K562 (cell line): ENCODE data around the gene LRRC8E. TPM values are rescaled to one million over a fixed set of nuclear protein-coding genes. Genes with fewer than 3 reads are reported as not detected.

Source experiments
- ATAC-seq: fragments of 200-7000 bp; cut with Tn5 transposase; 3 replicates; pipeline ENCODE4 v1.9.1; 2020; ENCODE audit warnings: moderate library complexity
- BruUV-seq: library from RNA; stranded (reverse); fragments of 400-500 nt; replicated peaks from 2 replicates; lab custom pipeline; 2021; lab: Mats Ljungman, UMichigan
- CTCF ChIA-PET: fragments of 300-600 bp; formaldehyde crosslinking; extraction: SDS; loops from one replicate; lab custom pipeline; 2021; ENCODE audit warnings: low intra/inter-chr PET ratio; lab: Yijun Ruan, JAX
- POLR2A ChIA-PET: fragments of 300-600, 350-650 bp; sonication (Branson Sonifier 250); formaldehyde crosslinking; extraction: SDS; loops from one replicate; lab custom pipeline; 2021; ENCODE audit warnings: antibody characterized with exemption, inconsistent platforms; lab: Yijun Ruan, JAX
- DNase-seq, 4 experiments: peaks; one replicate each; pipeline versions ENCODE4 v3.0.0 to v3.0.0-alpha.2; 2011 to 2018; ENCODE audit warnings: low spot score in 3 of 4, mixed read lengths in 3 of 4; ENCODE audit errors: extremely low read depth in 1 of 4
- FAIRE-seq: peaks from 2 replicates; lab custom pipeline; 2011; peaks lifted over from hg19 to GRCh38; lab: Jason Lieb, UNC
- H2AFZ ChIP-seq: 2 replicates; pipeline ENCODE4 v1.6.0; 2011; ENCODE audit warnings: low read depth, low read length, control low read depth, inconsistent platforms
- H3K27ac ChIP-seq: fragments of 200-600 bp; 3 replicates; pipeline ENCODE4 v1.8.0; 2011; ENCODE audit warnings: low read depth, mild to moderate bottlenecking, control low read depth, inconsistent platforms, low read length, moderate library complexity, mixed read lengths; ENCODE audit errors: extremely low read depth
- H3K27me3 ChIP-seq, 2 experiments: fragments of 300-600 bp in 1 of 2; 2 replicates in 1 of 2; 3 replicates in 1 of 2; pipeline versions ENCODE4 v1.6.0 to v1.8.0; 2011; ENCODE audit warnings: inconsistent platforms in 2 of 2, low read length in 2 of 2, mild to moderate bottlenecking in 1 of 2, mixed read lengths in 1 of 2, moderate library complexity in 1 of 2; ENCODE audit not compliant: control insufficient read depth in 2 of 2, insufficient read depth in 2 of 2
- H3K36me3 ChIP-seq: fragments of 300-600 bp; 3 replicates; pipeline ENCODE4 v1.8.0; 2011; ENCODE audit warnings: mild to moderate bottlenecking, low read length, inconsistent platforms; ENCODE audit not compliant: control insufficient read depth, insufficient read depth
- H3K4me1 ChIP-seq, 2 experiments: fragments of 200-600 bp in 1 of 2; replicated peaks in 1 of 2; 2 replicates in 1 of 2; 3 replicates in 1 of 2; pipeline versions ENCODE4 v1.5.1 to v1.8.0; 2011; ENCODE audit warnings: inconsistent platforms in 2 of 2, low read length in 2 of 2, mild to moderate bottlenecking in 1 of 2, mixed read lengths in 1 of 2, moderate library complexity in 1 of 2; ENCODE audit not compliant: control insufficient read depth in 2 of 2, insufficient read depth in 2 of 2
- H3K4me2 ChIP-seq: 2 replicates; pipeline ENCODE4 v1.6.1; 2011; ENCODE audit warnings: low read length, control low read depth, inconsistent platforms, mixed read lengths; ENCODE audit not compliant: insufficient read depth
- H3K4me3 ChIP-seq: fragments of 200-600 bp; sonication (generic), shearing (Covaris generic); 2 replicates; pipeline ENCODE4 v1.5.1; 2016; ENCODE audit warnings: control low read depth, inconsistent platforms
- H3K79me2 ChIP-seq: fragments of 200-600 bp; 3 replicates; pipeline ENCODE4 v1.8.0; 2011; ENCODE audit warnings: low read length, inconsistent platforms; ENCODE audit not compliant: control insufficient read depth, insufficient read depth
- H3K9ac ChIP-seq, 2 experiments: 2 replicates each; pipeline versions ENCODE4 v1.6.0 to v1.6.1; 2011; ENCODE audit warnings: low read depth in 2 of 2, low read length in 2 of 2, control low read depth in 1 of 2, inconsistent platforms in 1 of 2, mild to moderate bottlenecking in 1 of 2, mixed read lengths in 1 of 2; ENCODE audit not compliant: insufficient read depth in 1 of 2
- H3K9me1 ChIP-seq: one replicate; pipeline ENCODE4 v1.6.0; 2011; ENCODE audit warnings: inconsistent platforms, mild to moderate bottlenecking, low read length, moderate library complexity; ENCODE audit not compliant: control insufficient read depth, insufficient read depth
- H3K9me3 ChIP-seq: replicated peaks from 2 replicates; pipeline ENCODE4 v1.5.1; 2011; ENCODE audit warnings: low read depth, low read length, inconsistent platforms; ENCODE audit not compliant: control insufficient read depth, insufficient read depth
- H4K20me1 ChIP-seq: replicated peaks from 2 replicates; pipeline ENCODE4 v1.6.1; 2011; ENCODE audit warnings: low read length, inconsistent platforms, mixed read lengths; ENCODE audit not compliant: control insufficient read depth, insufficient read depth
- FOXA1 ChIP-seq: fragments of 450-650 bp; IDR thresholded peaks from 2 replicates; pipeline ENCODE4 v1.6.1; 2016; ENCODE audit warnings: mild to moderate bottlenecking, borderline replicate concordance
- HMG20A ChIP-seq: fragments of 450-650 bp; formaldehyde crosslinking; conservative IDR thresholded peaks from 2 replicates; pipeline ENCODE4 v1.4.0; 2020; ENCODE audit warnings: mild to moderate bottlenecking, mixed read lengths
- POLR2AphosphoS2 ChIP-seq: IDR thresholded peaks from 2 replicates; pipeline ENCODE4 v1.6.1; 2012; ENCODE audit warnings: low read length, improper control_type of control experiment
- RUNX1 ChIP-seq: sonication (generic); IDR thresholded peaks from 2 replicates; pipeline ENCODE4 v1.6.1; 2016; ENCODE audit warnings: antibody characterized with exemption, low read depth
- SAFB2 ChIP-seq: fragments of 200-400 bp; formaldehyde crosslinking; IDR thresholded peaks from 2 replicates; pipeline ENCODE4 v1.6.1; 2018; ENCODE audit warnings: borderline replicate concordance, low read length, low read depth, moderate library complexity; ENCODE audit not compliant: severe bottlenecking
- ZBTB26 ChIP-seq: fragments of 450-650 bp; formaldehyde crosslinking; IDR thresholded peaks from 2 replicates; pipeline ENCODE4 v1.4.0; 2022; ENCODE audit warnings: missing genetic modification characterization
- ZNF140 ChIP-seq: fragments of 250-450 bp; sonication (Bioruptor Pico); IDR thresholded peaks from 2 replicates; pipeline ENCODE4 v1.8.0; 2021; ENCODE audit warnings: moderate library complexity, mild to moderate bottlenecking, inconsistent platforms
- whole genome bisulfite sequencing: fragments of 100-300 bp; shearing (Covaris generic); methylation state at CpG from one replicate; pipeline ENCODE4 v1.1.6; 2016; ENCODE audit warnings: low coverage, mixed read lengths; ENCODE audit not compliant: insufficient coverage; ENCODE audit errors: missing lambda C conversion rate; 5-methylcytosine and 5-hydroxymethylcytosine counted together
- in situ Hi-C: fragments of 300-500 bp; cut with MboI; formaldehyde crosslinking; loops from 4 replicates; pipeline ENCODE4 v1.15.0; 2018; ENCODE audit warnings: inconsistent platforms, mixed read lengths
- intact Hi-C: fragments of 100-400 bp; cut with micrococcal nuclease; formaldehyde crosslinking; loops from 2 replicates; pipeline ENCODE4 v1.14.2; 2022
- polyA plus RNA-seq, 8 experiments: library from polyadenylated mRNA; depleted of rRNA in 4 of 8; stranded (reverse) in 5 of 8; unstranded in 3 of 8; fragments of >200 nt; fragmentation: Nextera tagmentation in 2 of 8; fragmentation: Illumina TruSeq in 1 of 8; extraction: Ambion mirVana in 2 of 8; extraction: Trizol in 1 of 8; gene quantifications; 2 replicates each; pipeline versions ENCODE4 v1.2.1 to v1.2.3, GENCODE V29; 2011 to 2014; ENCODE audit warnings: inconsistent platforms in 1 of 8, missing spikeins in 1 of 8
- total RNA-seq, 7 experiments: library from RNA; depleted of rRNA in 6 of 7; stranded (reverse); fragments of >200 nt in 6 of 7; fragmentation: Illumina TruSeq in 2 of 7; extraction: Trizol in 2 of 7; gene quantifications; 2 replicates each; pipeline versions ENCODE4 v1.2.1 to v1.2.3, GENCODE V29; 2011 to 2021; ENCODE audit warnings: low replicate concordance in 1 of 7

LRRC8E gene
- total and polyA plus RNA-seq, 9 of the 15 experiments (the other 6 are each of a cell fraction or from before 2014, with no cell fraction given) = 0.08 to 5.7 (median 3.5) TPM; not detected in 1

DNA sequence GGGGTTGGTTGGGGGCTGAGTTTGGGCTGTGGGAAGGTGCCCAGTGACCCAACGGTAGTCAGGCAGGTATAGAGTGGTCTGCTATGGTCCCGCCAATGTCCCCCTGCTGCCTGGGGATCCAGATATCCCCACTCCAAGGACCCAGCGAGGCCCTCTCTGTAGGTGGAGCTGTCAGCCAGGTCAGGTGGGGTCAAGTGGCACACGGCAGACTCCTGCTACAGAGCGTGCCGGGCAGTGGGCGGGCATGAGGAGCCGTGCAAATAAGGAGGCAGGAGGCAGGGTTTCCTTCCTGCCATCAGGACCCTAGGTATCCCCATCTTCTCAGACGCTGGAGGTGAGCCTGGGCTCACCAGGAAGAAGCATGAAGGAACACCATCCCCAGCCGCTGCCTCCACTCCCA, 43.4 kb upstream of the LRRC8E start:
- H3K4me3 ChIP-seq = no peak overlapping the region
- H3K9me3 ChIP-seq = peaks cover 12% of the 10 kb centered on the region
- H2AFZ ChIP-seq = no peak overlapping the region
- FAIRE-seq (no peak), ATAC-seq (no peak), DNase-seq (no peak)
- H3K79me2 ChIP-seq = no peaks in the 10 kb centered on the region
- H3K36me3 ChIP-seq = no peaks in the 10 kb centered on the region
- H3K4me1 ChIP-seq = peaks cover 0 to 23% of the 10 kb centered on the region in 2 experiments; a peak in 1 of 5 replicates
- in situ Hi-C loops (no loop called here), intact Hi-C loops (no loop called here)
- TF ChIP-seq ZNF140 (CRISPR knock-in tag) = no peak
- TF ChIP-seq SAFB2 = no peak
- TF ChIP-seq RUNX1 = no peak
- no peak for TF ChIP-seq POLR2AphosphoS2
- TF ChIP-seq ZBTB26 (CRISPR knock-in tag) = no peak
- no peak for TF ChIP-seq FOXA1
- no peak for TF ChIP-seq HMG20A (CRISPR knock-in tag)
- H3K27me3 ChIP-seq = peaks cover 12 to 44% of the 10 kb centered on the region in 2 experiments; a peak in 4 of 5 replicates
- peaks cover 3% of the 10 kb centered on the region for H3K9me1 ChIP-seq
- no peak overlapping the region for H3K27ac ChIP-seq
- H3K9ac ChIP-seq = peak overlapping the region in 1 of 2 experiments; percentile 54; a peak in 1 of 4 replicates
- no peak overlapping the region for H3K4me2 ChIP-seq
- 10% methylated on average over 9 of the region's 10 CpGs for WGBS
- POLR2A ChIA-PET = no interaction called here
- CTCF ChIA-PET = no interaction called here
- BruUV-seq = no TSS peak
- H4K20me1 ChIP-seq = peaks cover 19% of the 10 kb centered on the region
